MM.1S (cell line): ENCODE data around the gene DUSP10.

Experiments used
- CTCF ChIP-seq: fragments of 300-600 bp; sonication (generic); IDR thresholded peaks from 2 replicates; pipeline ENCODE4 v1.5.1; 2016; ENCODE audit warnings: antibody characterized with exemption, low read length, mixed read lengths
- EZH2phosphoT487 ChIP-seq: fragments of 300-600 bp; sonication (generic); IDR thresholded peaks from 2 replicates; pipeline ENCODE4 v1.6.1; 2018; ENCODE audit warnings: antibody characterized with exemption, low read length

- TF ChIP-seq CTCF (no peak), EZH2phosphoT487 (no peak)
Measured at GRCh38 chr1:221715321-221716169, 26.3 kb downstream of the DUSP10 start.
